ENCODE measurements around the gene CAPNS1. TPM values are rescaled to one million over a fixed set of nuclear protein-coding genes. Genes with fewer than 3 reads are reported as not detected.
A peak's percentile ranks its signal among the peaks of the same experiment; 100 is the strongest.

Gene CAPNS1
- total RNA-seq, 1 experiment from 2014 or later, result 577 TPM

DNA sequence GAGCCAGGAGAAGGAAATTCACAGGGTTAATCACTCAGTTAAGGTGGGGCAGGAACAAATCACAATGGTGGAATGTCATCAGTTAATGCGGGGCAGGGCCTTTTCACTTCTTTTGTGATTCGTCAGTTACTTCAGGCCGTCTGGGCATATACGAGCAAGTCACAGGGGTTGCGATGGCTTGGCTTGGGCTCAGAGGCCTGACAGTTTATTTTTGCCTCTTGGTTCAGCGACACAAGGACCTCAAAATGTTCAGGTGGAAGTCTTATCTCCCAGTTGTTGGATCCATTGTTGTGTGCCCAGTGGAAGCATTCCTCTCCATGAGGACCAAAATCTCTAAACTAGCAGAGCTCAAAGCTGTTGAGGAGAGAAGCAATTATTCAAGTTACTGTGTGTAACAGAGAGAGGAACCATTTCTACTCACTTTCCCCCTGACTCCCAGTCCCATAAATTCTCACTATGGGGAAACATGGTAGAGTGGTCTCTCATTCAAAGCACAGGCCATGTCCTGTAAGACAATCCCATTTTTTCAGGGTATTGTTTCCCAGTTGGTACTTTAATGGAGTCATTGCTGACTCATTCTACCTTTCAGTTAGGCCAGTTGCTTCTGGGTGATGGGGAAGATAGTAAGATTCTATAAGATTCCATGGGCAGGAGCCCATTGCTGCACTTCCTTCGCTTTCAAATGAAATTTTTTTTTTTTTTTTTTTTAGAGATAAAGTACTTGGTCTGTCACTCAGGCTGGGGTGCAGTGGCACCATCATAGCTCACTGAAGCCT is 21.1 kb downstream of the CAPNS1 start:
- TF ChIP-seq, protein P1, sequence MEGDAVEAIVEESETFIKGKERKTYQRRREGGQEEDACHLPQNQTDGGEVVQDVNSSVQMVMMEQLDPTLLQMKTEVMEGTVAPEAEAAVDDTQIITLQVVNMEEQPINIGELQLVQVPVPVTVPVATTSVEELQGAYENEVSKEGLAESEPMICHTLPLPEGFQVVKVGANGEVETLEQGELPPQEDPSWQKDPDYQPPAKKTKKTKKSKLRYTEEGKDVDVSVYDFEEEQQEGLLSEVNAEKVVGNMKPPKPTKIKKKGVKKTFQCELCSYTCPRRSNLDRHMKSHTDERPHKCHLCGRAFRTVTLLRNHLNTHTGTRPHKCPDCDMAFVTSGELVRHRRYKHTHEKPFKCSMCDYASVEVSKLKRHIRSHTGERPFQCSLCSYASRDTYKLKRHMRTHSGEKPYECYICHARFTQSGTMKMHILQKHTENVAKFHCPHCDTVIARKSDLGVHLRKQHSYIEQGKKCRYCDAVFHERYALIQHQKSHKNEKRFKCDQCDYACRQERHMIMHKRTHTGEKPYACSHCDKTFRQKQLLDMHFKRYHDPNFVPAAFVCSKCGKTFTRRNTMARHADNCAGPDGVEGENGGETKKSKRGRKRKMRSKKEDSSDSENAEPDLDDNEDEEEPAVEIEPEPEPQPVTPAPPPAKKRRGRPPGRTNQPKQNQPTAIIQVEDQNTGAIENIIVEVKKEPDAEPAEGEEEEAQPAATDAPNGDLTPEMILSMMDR (conservative IDR thresholded peaks at IDR 0.05; ENCODE audit: low read depth, low read length), result no peak
- TF ChIP-seq EZH2 (IDR thresholded peaks at IDR 0.05; ENCODE audit: borderline replicate concordance, low read depth, low read length, poor library complexity, severe bottlenecking), result no peak
- Histone ChIP-seq H3K27me3 (replicated peaks; ENCODE audit: insufficient read depth, low read depth, low read length, poor library complexity) (no peaks in the 10 kb centered on the region), H3K4me1 (ENCODE audit: insufficient read depth, low read length, poor library complexity, severe bottlenecking) (no peaks in the 10 kb centered on the region), H3K4me3 (ENCODE audit: low read depth, low read length, poor library complexity, severe bottlenecking) (no peak overlapping the region), H3K27ac (ENCODE audit: low read depth, low read length, poor library complexity, severe bottlenecking) (no peak overlapping the region), H3K36me3 (ENCODE audit: insufficient read depth, low read length, poor library complexity, severe bottlenecking) (no peaks in the 10 kb centered on the region), H3K9me3 (ENCODE audit: low read depth, low read length, poor library complexity, severe bottlenecking) (no peaks in the 10 kb centered on the region)
- BruUV-seq (replicated peaks), result no TSS peak
- intact Hi-C loops (cut with micrococcal nuclease; ENCODE audit: unreplicated experiment), result no loop called here
- no peak for DNase-seq (ENCODE audit: low spot score)
- CTCF ChIA-PET, result no interaction called here
- POLR2A ChIA-PET (ENCODE audit: low non-redundant PET), result no interaction called here

DNA sequence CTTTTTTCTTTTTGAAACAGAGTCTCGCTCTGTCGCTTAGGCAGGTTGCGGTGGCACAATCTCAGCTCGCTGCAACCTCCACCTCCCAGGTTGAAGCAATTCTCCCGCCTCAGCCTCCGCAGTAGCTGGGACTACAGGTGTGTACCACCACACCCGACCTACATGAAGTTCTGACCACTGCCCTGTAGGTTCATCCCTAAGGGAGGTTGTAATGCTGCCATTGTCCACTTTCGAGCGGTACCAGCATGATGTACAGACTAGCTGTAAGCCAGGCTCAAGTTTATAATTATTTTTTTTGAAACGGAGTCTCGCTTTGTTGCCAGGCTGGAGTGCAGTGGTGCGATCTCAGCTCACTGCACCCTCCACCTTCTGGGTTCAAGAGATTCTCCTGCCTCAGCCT is 23.9 kb downstream of the CAPNS1 start:
- no TSS peak for BruUV-seq (replicated peaks)
- DNase-seq (ENCODE audit: low spot score), result no peak
- H3K4me1 ChIP-seq (ENCODE audit: insufficient read depth, low read length, poor library complexity, severe bottlenecking), result peaks cover 2% of the 10 kb centered on the region
- ChIA-PET POLR2A (ENCODE audit: low non-redundant PET) (no interaction called here), CTCF (no interaction called here)
- TF ChIP-seq, protein P1 (conservative IDR thresholded peaks at IDR 0.05; ENCODE audit: low read depth, low read length), result no peak
- H3K9me3 ChIP-seq (ENCODE audit: low read depth, low read length, poor library complexity, severe bottlenecking), result no peaks in the 10 kb centered on the region
- intact Hi-C loops (cut with micrococcal nuclease; ENCODE audit: unreplicated experiment), result no loop called here
- H3K27ac ChIP-seq (ENCODE audit: low read depth, low read length, poor library complexity, severe bottlenecking), result no peak overlapping the region
- H3K27me3 ChIP-seq (replicated peaks; ENCODE audit: insufficient read depth, low read depth, low read length, poor library complexity), result no peaks in the 10 kb centered on the region
- no peaks in the 10 kb centered on the region for H3K36me3 ChIP-seq (ENCODE audit: insufficient read depth, low read length, poor library complexity, severe bottlenecking)
- no peak overlapping the region for H3K4me3 ChIP-seq (ENCODE audit: low read depth, low read length, poor library complexity, severe bottlenecking)

DNA sequence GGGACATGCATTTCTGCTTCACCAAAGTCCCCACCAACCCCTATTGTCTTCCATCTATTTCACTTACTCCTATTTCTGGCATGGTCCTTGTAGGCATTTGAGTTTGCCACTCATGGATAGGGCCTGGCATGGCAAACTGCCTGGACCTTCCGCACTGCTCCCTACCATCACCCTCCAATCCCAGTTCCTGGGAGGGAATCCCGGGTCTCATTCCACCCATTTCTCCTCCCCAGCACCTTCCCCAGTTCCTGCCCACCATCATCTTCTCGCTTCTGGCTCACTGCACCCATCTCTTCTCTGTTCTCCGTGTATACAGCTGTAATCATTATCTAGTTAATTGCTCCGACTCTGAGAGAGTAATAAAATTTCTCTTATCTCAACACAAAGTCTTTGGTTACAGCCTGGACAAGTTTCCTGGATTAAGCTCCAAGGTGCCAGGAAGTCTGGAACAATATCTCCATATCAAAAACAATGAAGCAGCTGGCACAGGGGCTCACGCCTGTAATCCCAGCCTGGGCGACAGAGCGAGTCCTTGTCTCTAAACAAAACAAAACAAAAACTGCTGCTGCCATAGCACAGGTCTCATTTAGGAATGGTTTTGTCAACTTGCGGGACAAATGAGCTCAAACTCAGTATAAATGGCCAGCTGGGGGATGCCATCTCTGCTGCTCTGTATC is 29.4 kb downstream of the CAPNS1 start:
- Histone ChIP-seq H3K4me3 (ENCODE audit: low read depth, low read length, poor library complexity, severe bottlenecking) (no peak overlapping the region), H3K9me3 (ENCODE audit: low read depth, low read length, poor library complexity, severe bottlenecking) (no peaks in the 10 kb centered on the region), H3K27ac (ENCODE audit: low read depth, low read length, poor library complexity, severe bottlenecking) (peak overlapping the region; percentile 68), H3K27me3 (replicated peaks; ENCODE audit: insufficient read depth, low read depth, low read length, poor library complexity) (no peaks in the 10 kb centered on the region), H3K36me3 (ENCODE audit: insufficient read depth, low read length, poor library complexity, severe bottlenecking) (no peaks in the 10 kb centered on the region), H3K4me1 (ENCODE audit: insufficient read depth, low read length, poor library complexity, severe bottlenecking) (peaks cover 13% of the 10 kb centered on the region)
- TF ChIP-seq EZH2 (IDR thresholded peaks at IDR 0.05; ENCODE audit: borderline replicate concordance, low read depth, low read length, poor library complexity, severe bottlenecking), result no peak
- TF ChIP-seq, protein P1 (conservative IDR thresholded peaks at IDR 0.05; ENCODE audit: low read depth, low read length), result no peak
- ChIA-PET POLR2A (ENCODE audit: low non-redundant PET) (no interaction called here), CTCF (interaction anchor here (0.5 to 1.4 kb wide), 4 partner anchors 41 to 287 kb away, joined by 3 to 21 read pairs (median 4); no protein-coding TSS in a partner anchor)
- DNase-seq (ENCODE audit: low spot score), result peak; percentile 91
- no TSS peak for BruUV-seq (replicated peaks)
- intact Hi-C loops (cut with micrococcal nuclease; ENCODE audit: unreplicated experiment), result no loop called here
